Heart left ventricle (tissue), 16 donors: ENCODE results near the gene IL4R. TPM values are rescaled to one million over a fixed set of nuclear protein-coding genes. Genes with fewer than 3 reads are reported as not detected.

Experiments used
- ATAC-seq, 4 donors: fragments of 200-7000 bp; cut with Tn5 transposase; one replicate each; pipeline ENCODE4 v1.9.1; 2020 to 2022; ENCODE audit warnings: moderate library complexity in 4 of 4, mild to moderate bottlenecking in 3 of 4, moderate number of reproducible peaks in 1 of 4
- DNase-seq, 5 donors: peaks; one replicate each; pipeline ENCODE4 v3.0.0-alpha.2; 2020
- H3K27ac ChIP-seq, 12 donors: fragments of 200-600 bp; sonication (generic) in 4 of 12; one replicate each; pipeline versions ENCODE4 v1.5.0 to v1.8.0; 2016 to 2022; ENCODE audit warnings: mild to moderate bottlenecking in 2 of 12
- H3K27me3 ChIP-seq, 9 donors: fragments of 200-600 bp; sonication (generic) in 2 of 9; one replicate each; pipeline versions ENCODE4 v1.5.1 to v1.8.0; 2016 to 2022; ENCODE audit warnings: mild to moderate bottlenecking in 3 of 9
- H3K36me3 ChIP-seq, 9 donors: fragments of 200-600 bp; sonication (generic) in 2 of 9; one replicate each; pipeline versions ENCODE4 v1.5.0 to v1.8.0; 2018 to 2022; ENCODE audit warnings: mild to moderate bottlenecking in 2 of 9
- H3K4me1 ChIP-seq, 12 donors: fragments of 200-600 bp; sonication (generic) in 4 of 12; one replicate each; pipeline versions ENCODE4 v1.5.0 to v1.8.0; 2016 to 2022; ENCODE audit warnings: mild to moderate bottlenecking in 3 of 12
- H3K4me3 ChIP-seq, 12 donors: fragments of 200-600 bp; sonication (generic) in 4 of 12; one replicate each; pipeline versions ENCODE4 v1.5.0 to v1.8.0; 2017 to 2022; ENCODE audit warnings: mild to moderate bottlenecking in 9 of 12, moderate library complexity in 4 of 12
- H3K9me3 ChIP-seq, 12 donors: fragments of 200-600 bp; sonication (generic) in 4 of 12; one replicate each; pipeline versions ENCODE4 v1.5.0 to v1.8.0; 2016 to 2022; ENCODE audit warnings: mild to moderate bottlenecking in 1 of 12
- POLR2A ChIP-seq, 2 donors: fragments of 450-650 bp; IDR thresholded peaks; one replicate each; pipeline ENCODE4 v1.6.1; 2017; ENCODE audit warnings: antibody characterized with exemption in 2 of 2, mild to moderate bottlenecking in 2 of 2, moderate library complexity in 2 of 2
- WGBS, 4 donors: extraction: QIAGEN DNeasy Blood & Tissue Kit in 2 of 4; methylation state at CpG; one replicate each; pipeline versions ENCODE4 v1.1.5 to v1.1.7; 2013 to 2018; 5-methylcytosine and 5-hydroxymethylcytosine counted together
- intact Hi-C, 10 donors: fragments of 100-400 bp; cut with DNase I; formaldehyde crosslinking; loops; one replicate each; pipeline versions ENCODE4 v1.11.1 to v1.14.2; 2022
- polyA plus RNA-seq, 2 donors: library from polyadenylated mRNA; stranded (reverse); fragments of 200-250 nt; gene quantifications; one replicate each; pipeline ENCODE4 v1.2.3, GENCODE V29; 2013
- total RNA-seq, 9 donors: library from RNA; depleted of rRNA in 2 of 9; stranded (reverse); fragments of >200 nt in 2 of 9; fragmentation: NEBNext Ultra II Directional in 3 of 9; extraction: Animal tissue kit (Norgen Biotek cat#: 25700) in 3 of 9; gene quantifications; one replicate each; pipeline versions ENCODE4 v1.1.0 to v1.2.4, GENCODE V29; 2016 to 2023
- TF ChIP-seq, protein P1 (sequence below), 12 donors: fragments of 200-600 bp; sonication (generic) in 4 of 12; IDR thresholded peaks; one replicate each; pipeline versions ENCODE4 v1.5.0 to v1.8.0; 2018 to 2022; ENCODE audit warnings: antibody characterized with exemption in 12 of 12, mild to moderate bottlenecking in 5 of 12
- donor health status: ischemic (EF 13 %, LVEDD 7.1; RV severe dilation, severe dysfunction).
- donor health status: healthy with polysubstance abuse.
- donor health status: DM: no; HTN: yes; CAD: no.
- donor health status: DM: no; HTN: no; CAD: no.
- donor health status: ischemic (EF 25% LVEDD 6.9; RV normal size, moderate dysfunction).
- donor health status: ischemic (EF 25% LVEDD 5.7; RV mildly dilated, moderate dysfunction).
- donor health status: healthy.
- donor health status: DM: yes; HTN: yes; CAD: no.
- donor health status: ischemic (EF 35%, LVEDD 5.7; RV mildly dilated, moderate dysfunction).
- donor health status: nonischemic (EF 11% LVEDD 7.7; RV severe dilation, severe dysfunction).
- donor health status: DM: yes; HTN: yes; CAD: no.
- donor health status: PGD.
- donor health status: ischemic (EF 29% LVEDD 5.4; RV normal size, mild dysfunction).
- donor health status: nonischemic (EF 23%, LVEDD 6.1; RV moderate dilation, normal function).

The IL4R gene
- total and polyA plus RNA-seq, 11 donors = 5.8 to 47.4 (median 8.2) TPM

DNA sequence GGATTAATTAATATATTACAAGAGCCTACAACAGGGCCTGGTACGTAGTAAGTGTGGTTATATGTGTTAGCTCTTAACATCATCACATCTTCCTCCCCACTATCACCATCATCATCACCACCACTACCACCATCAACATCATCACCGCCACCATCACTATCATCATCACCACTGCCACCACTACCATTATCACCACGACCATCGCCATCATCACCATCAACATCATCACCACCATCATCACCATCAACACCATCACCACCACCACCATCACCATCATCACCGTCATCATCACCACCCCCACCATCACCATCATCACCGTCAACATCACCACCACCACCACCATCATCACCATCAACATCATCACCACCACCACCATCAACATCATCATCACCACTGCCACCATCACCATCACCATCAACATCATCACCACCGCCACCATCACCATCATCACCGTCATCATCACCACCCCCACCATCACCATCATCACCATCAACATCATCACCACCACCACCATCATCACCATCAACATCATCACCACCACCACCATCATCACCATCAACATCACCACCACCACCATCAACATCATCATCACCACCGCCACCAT lies 7.8 kb upstream of the IL4R start:
- no peaks in the 10 kb centered on the region for H3K27me3 ChIP-seq
- no peak overlapping the region for H3K4me3 ChIP-seq
- no peak for TF ChIP-seq POLR2A (IDR thresholded peaks at IDR 0.05)
- TF ChIP-seq, protein P1, sequence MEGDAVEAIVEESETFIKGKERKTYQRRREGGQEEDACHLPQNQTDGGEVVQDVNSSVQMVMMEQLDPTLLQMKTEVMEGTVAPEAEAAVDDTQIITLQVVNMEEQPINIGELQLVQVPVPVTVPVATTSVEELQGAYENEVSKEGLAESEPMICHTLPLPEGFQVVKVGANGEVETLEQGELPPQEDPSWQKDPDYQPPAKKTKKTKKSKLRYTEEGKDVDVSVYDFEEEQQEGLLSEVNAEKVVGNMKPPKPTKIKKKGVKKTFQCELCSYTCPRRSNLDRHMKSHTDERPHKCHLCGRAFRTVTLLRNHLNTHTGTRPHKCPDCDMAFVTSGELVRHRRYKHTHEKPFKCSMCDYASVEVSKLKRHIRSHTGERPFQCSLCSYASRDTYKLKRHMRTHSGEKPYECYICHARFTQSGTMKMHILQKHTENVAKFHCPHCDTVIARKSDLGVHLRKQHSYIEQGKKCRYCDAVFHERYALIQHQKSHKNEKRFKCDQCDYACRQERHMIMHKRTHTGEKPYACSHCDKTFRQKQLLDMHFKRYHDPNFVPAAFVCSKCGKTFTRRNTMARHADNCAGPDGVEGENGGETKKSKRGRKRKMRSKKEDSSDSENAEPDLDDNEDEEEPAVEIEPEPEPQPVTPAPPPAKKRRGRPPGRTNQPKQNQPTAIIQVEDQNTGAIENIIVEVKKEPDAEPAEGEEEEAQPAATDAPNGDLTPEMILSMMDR (IDR thresholded peaks at IDR 0.05) = no peak
- DNase-seq (no peak), ATAC-seq (no peak)
- H3K4me1 ChIP-seq = peaks cover 0 to 17% (median 0%) of the 10 kb centered on the region in 12 donors
- WGBS, 4 donors = 90 to 98% (median 96%) methylated on average over 9 of the region's 9 CpGs
- no peaks in the 10 kb centered on the region for H3K36me3 ChIP-seq
- peak overlapping the region in 1 of 12 donors; percentile 62 for H3K27ac ChIP-seq
- peaks cover 0 to 4% (median 0%) of the 10 kb centered on the region in 12 donors for H3K9me3 ChIP-seq
- intact Hi-C loops = no loop called here

DNA sequence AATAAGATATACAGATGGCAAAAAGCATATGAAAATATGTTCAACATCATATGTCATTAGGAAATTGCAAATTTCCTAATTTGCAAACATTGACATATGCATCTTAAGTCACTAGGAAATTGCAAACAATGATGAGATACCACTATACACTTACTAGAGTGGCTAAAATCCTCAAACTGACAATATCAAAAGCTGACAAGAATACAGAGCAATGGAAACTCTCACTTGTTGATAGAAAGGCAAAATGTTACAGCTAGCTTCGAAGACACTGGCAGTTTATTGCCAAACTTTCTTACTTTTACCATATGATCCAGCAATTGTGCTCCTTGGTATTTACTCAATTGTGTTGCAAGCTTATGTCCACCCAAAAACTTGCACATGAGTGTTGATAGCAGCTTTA lies 5.0 kb upstream of the IL4R start:
- Histone ChIP-seq H3K36me3 (no peaks in the 10 kb centered on the region), H3K4me1 (peaks cover 0 to 27% (median 2%) of the 10 kb centered on the region in 12 donors), H3K4me3 (no peak overlapping the region), H3K27ac (no peak overlapping the region), H3K27me3 (peaks cover 0 to 2% (median 0%) of the 10 kb centered on the region in 9 donors), H3K9me3 (peaks cover 0 to 4% (median 0%) of the 10 kb centered on the region in 12 donors)
- intact Hi-C loops = no loop called here
- TF ChIP-seq, protein P1 (IDR thresholded peaks at IDR 0.05) = no peak
- no peak for TF ChIP-seq POLR2A (IDR thresholded peaks at IDR 0.05)
- DNase-seq = no peak
- ATAC-seq = no peak
- WGBS, 4 donors = 85 to 94% (median 90%) methylated on average over 1 of the region's 1 CpG

DNA sequence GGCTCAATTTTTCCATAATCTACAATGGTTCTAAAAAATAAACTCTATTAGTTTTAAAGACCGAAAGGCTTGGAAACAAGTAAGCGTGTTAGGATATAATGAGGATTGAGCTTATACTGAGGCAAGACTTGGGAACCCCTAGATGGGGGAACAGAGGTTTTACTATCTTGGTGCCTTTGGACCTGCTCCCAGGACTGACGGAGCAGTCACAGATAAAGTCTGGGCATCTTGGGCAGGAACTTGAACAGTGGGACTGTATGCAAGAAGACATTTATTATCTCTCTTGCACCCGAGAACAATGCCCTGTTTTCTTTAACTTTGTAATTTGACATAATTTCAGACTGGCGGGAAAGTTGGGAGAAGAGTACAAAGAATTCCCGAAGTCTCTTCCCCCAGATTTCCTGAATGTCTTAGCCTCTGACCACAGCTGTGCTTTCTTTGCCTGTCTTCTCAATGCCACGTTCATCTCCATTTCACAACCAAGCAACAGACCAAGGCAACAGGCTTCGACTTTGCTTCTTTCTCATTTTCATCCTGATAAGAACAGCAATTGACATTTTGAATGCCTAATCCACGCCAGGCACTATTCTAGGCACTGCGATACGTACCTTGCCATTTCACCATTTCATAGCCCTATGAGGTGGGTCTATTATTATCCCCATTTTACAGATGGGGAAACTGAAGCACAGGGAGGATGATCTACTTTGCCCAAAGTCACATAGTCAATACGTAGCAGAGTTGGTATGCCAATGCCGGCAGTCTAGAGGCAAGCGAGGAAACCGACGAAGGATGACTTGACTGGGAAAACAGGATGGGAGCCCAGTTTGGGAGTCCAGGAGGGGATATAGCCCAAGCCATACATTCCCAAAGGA lies 3.0 kb upstream of the IL4R start:
- H3K36me3 ChIP-seq = no peaks in the 10 kb centered on the region
- H3K27me3 ChIP-seq = peaks cover 0 to 6% (median 0%) of the 10 kb centered on the region in 9 donors
- no peak overlapping the region for H3K4me3 ChIP-seq
- ATAC-seq (no peak), DNase-seq (no peak)
- intact Hi-C loops = loop anchor here in 6 of 10 donors (2.0 to 10.0 kb wide), 5 partner anchors 32 to 76 kb away; partner anchors contain the start of gene NSMCE1 (in 1 of the 6)
- TF ChIP-seq, protein P1 (IDR thresholded peaks at IDR 0.05) = no peak
- no peak for TF ChIP-seq POLR2A (IDR thresholded peaks at IDR 0.05)
- 75 to 76% (median 76%) methylated on average over 16 of the region's 16 CpGs for WGBS, 4 donors
- peaks cover 0 to 25% (median 15%) of the 10 kb centered on the region in 12 donors for H3K4me1 ChIP-seq
- H3K27ac ChIP-seq = no peak overlapping the region
- peaks cover 0 to 4% (median 0%) of the 10 kb centered on the region in 12 donors for H3K9me3 ChIP-seq

DNA sequence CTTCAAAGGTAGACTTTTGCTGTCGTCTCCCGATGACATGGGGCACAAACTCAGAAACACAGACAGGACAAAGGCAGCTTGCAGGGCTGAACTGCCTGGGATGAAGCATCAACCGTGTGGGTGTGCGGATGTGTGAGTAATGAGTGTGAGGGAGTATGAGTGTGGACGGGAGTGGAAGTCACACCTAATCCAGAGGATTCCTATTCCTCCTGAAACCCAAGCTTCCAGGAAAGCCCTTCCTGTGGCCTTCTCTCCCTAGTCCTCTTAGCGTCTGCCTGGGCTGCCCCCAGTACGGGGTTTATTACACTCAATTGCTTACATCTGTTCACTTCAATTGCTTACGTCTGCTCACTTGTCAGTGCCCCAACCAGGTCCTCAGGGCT lies 2.3 kb upstream of the IL4R start:
- intact Hi-C loops = loop anchor here in 6 of 10 donors (2.0 to 10.0 kb wide), 5 partner anchors 33 to 77 kb away; partner anchors contain the start of gene NSMCE1 (in 1 of the 6)
- 56 to 71% (median 63%) methylated on average over 8 of the region's 8 CpGs for WGBS, 4 donors

More for the DNA sequence above, 2.3 kb upstream of the IL4R start:
- ATAC-seq = no peak
- TF ChIP-seq, protein P1 (IDR thresholded peaks at IDR 0.05) = no peak
- Histone ChIP-seq H3K27me3 (peaks cover 0 to 6% (median 0%) of the 10 kb centered on the region in 9 donors), H3K36me3 (no peaks in the 10 kb centered on the region), H3K27ac (no peak overlapping the region), H3K4me1 (peaks cover 0 to 31% (median 21%) of the 10 kb centered on the region in 12 donors), H3K9me3 (peaks cover 0 to 4% (median 0%) of the 10 kb centered on the region in 12 donors), H3K4me3 (no peak overlapping the region)
- DNase-seq = no peak
